Iris pigment epithelial cell (primary cell): ENCODE results near the gene TRIM47.

Experiments used
- DNase-seq: peaks from one replicate; pipeline ENCODE4 v3.0.0-alpha.2; 2011; ENCODE audit warnings: low read depth

TRIM47 gene

GRCh38 chr17:75878174-75878998, at the start of gene TRIM47:
TSS of gene TRIM47 (minus strand) at chr17:75878581. CDS start at chr17:75878548, 33 bp downstream.
- DNase-seq = peak; percentile 51

GRCh38 chr17:75927286-75927922, 49.0 kb upstream of the TRIM47 start:
- peak; percentile 8 for DNase-seq

- no peak for DNase-seq
These were observed 48.1 kb upstream of the TRIM47 start for GRCh38 chr17:75926456-75926855.

GRCh38 chr17:75925912-75926311, 47.5 kb upstream of the TRIM47 start:
- no peak for DNase-seq

- no peak for DNase-seq
These were observed 46.7 kb upstream of the TRIM47 start for GRCh38 chr17:75925103-75925502.

- DNase-seq = no peak
These were observed 44.8 kb upstream of the TRIM47 start for GRCh38 chr17:75922963-75923874.

GRCh38 chr17:75922173-75922961, 44.0 kb upstream of the TRIM47 start:
- no peak for DNase-seq

GRCh38 chr17:75921596-75921995, 43.2 kb upstream of the TRIM47 start:
- DNase-seq = no peak

GRCh38 chr17:75920045-75920560, 41.7 kb upstream of the TRIM47 start:
- DNase-seq = no peak

- no peak for DNase-seq
These were observed 41.2 kb upstream of the TRIM47 start for GRCh38 chr17:75919611-75920010.

GRCh38 chr17:75917917-75918445, 39.6 kb upstream of the TRIM47 start:
- DNase-seq = no peak

GRCh38 chr17:75917141-75917916, 38.9 kb upstream of the TRIM47 start:
- DNase-seq = no peak

- no peak for DNase-seq
These were observed 36.9 kb upstream of the TRIM47 start for GRCh38 chr17:75915268-75915667.

- no peak for DNase-seq
These were observed 36.4 kb upstream of the TRIM47 start for GRCh38 chr17:75914643-75915267.

GRCh38 chr17:75913537-75914210, 35.3 kb upstream of the TRIM47 start:
- DNase-seq = no peak

GRCh38 chr17:75910699-75911098, 32.3 kb upstream of the TRIM47 start:
- no peak for DNase-seq

GRCh38 chr17:75909812-75910274, 31.5 kb upstream of the TRIM47 start:
- DNase-seq = peak; percentile 21

GRCh38 chr17:75909051-75909811, 30.9 kb upstream of the TRIM47 start:
- no peak for DNase-seq
